ENCODE measurements around the gene CLEC10A.

CLEC10A gene

GRCh38 chr17:7067198-7067597, 12.9 kb downstream of the CLEC10A start:
- Histone ChIP-seq H3K27ac (no peak overlapping the region), H3K4me1 (no peaks in the 10 kb centered on the region), H3K79me2 (no peaks in the 10 kb centered on the region), H3K36me3 (ENCODE audit: control insufficient read depth, insufficient read depth, low read length) (no peaks in the 10 kb centered on the region), H3K27me3 (ENCODE audit: control insufficient read depth, insufficient read depth, low read length) (no peaks in the 10 kb centered on the region), H3K9me3 (ENCODE audit: control insufficient read depth, low read length) (no peaks in the 10 kb centered on the region), H3K4me3 (ENCODE audit: low read depth, low read length) (no peak overlapping the region), H2AFZ (no peak overlapping the region), H3K4me2 (ENCODE audit: low read length) (no peak overlapping the region), H3K9ac (no peak overlapping the region)
- TF ChIP-seq CTCF (IDR thresholded peaks at IDR 0.05), result no peak

- Histone ChIP-seq H3K27me3 (ENCODE audit: control insufficient read depth, insufficient read depth, low read length) (no peaks in the 10 kb centered on the region), H3K27ac (no peak overlapping the region)
- TF ChIP-seq CTCF (IDR thresholded peaks at IDR 0.05), result no peak
Measured at GRCh38 chr17:7064261-7064660, 15.8 kb downstream of the CLEC10A start.

GRCh38 chr17:7063518-7064094, 16.4 kb downstream of the CLEC10A start:
- H3K27ac ChIP-seq, result no peak overlapping the region
- no peaks in the 10 kb centered on the region for H3K36me3 ChIP-seq (ENCODE audit: control insufficient read depth, insufficient read depth, low read length)
- H3K4me2 ChIP-seq (ENCODE audit: low read length), result no peak overlapping the region
- H3K9me3 ChIP-seq (ENCODE audit: control insufficient read depth, low read length), result no peaks in the 10 kb centered on the region
- H3K4me1 ChIP-seq, result no peaks in the 10 kb centered on the region
- TF ChIP-seq CTCF (IDR thresholded peaks at IDR 0.05), result no peak
- no peaks in the 10 kb centered on the region for H3K79me2 ChIP-seq
- H3K4me3 ChIP-seq (ENCODE audit: low read depth, low read length), result no peak overlapping the region
- no peaks in the 10 kb centered on the region for H3K27me3 ChIP-seq (ENCODE audit: control insufficient read depth, insufficient read depth, low read length)
- no peak overlapping the region for H3K9ac ChIP-seq
- H2AFZ ChIP-seq, result no peak overlapping the region

More at GRCh38 chr17:7064261-7064660, 15.8 kb downstream of the CLEC10A start:
- Histone ChIP-seq H3K9me3 (ENCODE audit: control insufficient read depth, low read length) (no peaks in the 10 kb centered on the region), H3K4me2 (ENCODE audit: low read length) (no peak overlapping the region), H3K4me1 (no peaks in the 10 kb centered on the region), H3K36me3 (ENCODE audit: control insufficient read depth, insufficient read depth, low read length) (no peaks in the 10 kb centered on the region), H2AFZ (no peak overlapping the region), H3K4me3 (ENCODE audit: low read depth, low read length) (no peak overlapping the region), H3K79me2 (no peaks in the 10 kb centered on the region), H3K9ac (no peak overlapping the region)

- no peaks in the 10 kb centered on the region for H3K4me1 ChIP-seq
- no peaks in the 10 kb centered on the region for H3K79me2 ChIP-seq
- no peak for TF ChIP-seq CTCF (IDR thresholded peaks at IDR 0.05)
- H3K27ac ChIP-seq, result no peak overlapping the region
- no peaks in the 10 kb centered on the region for H3K36me3 ChIP-seq (ENCODE audit: control insufficient read depth, insufficient read depth, low read length)
- no peaks in the 10 kb centered on the region for H3K27me3 ChIP-seq (ENCODE audit: control insufficient read depth, insufficient read depth, low read length)
- no peak overlapping the region for H3K4me3 ChIP-seq (ENCODE audit: low read depth, low read length)
- H2AFZ ChIP-seq, result no peak overlapping the region
- no peak overlapping the region for H3K4me2 ChIP-seq (ENCODE audit: low read length)
- H3K9ac ChIP-seq, result no peak overlapping the region
- no peaks in the 10 kb centered on the region for H3K9me3 ChIP-seq (ENCODE audit: control insufficient read depth, low read length)
Measured at GRCh38 chr17:7060165-7060891, 19.7 kb downstream of the CLEC10A start.

Measured in parathyroid adenoma (tissue), 2 donors.